ENCODE data around the gene KPTN. TPM values are rescaled to one million over a fixed set of nuclear protein-coding genes. Genes with fewer than 3 reads are reported as not detected.
"Not testable (repeated sequence)": the region's sequence is repeated elsewhere in the genome, so short reads cannot be mapped to it uniquely, and the experiment has no call there.

Gene KPTN
- total and polyA plus RNA-seq, 2 experiments from 2014 or later: 10.4 to 20.6 TPM

DNA sequence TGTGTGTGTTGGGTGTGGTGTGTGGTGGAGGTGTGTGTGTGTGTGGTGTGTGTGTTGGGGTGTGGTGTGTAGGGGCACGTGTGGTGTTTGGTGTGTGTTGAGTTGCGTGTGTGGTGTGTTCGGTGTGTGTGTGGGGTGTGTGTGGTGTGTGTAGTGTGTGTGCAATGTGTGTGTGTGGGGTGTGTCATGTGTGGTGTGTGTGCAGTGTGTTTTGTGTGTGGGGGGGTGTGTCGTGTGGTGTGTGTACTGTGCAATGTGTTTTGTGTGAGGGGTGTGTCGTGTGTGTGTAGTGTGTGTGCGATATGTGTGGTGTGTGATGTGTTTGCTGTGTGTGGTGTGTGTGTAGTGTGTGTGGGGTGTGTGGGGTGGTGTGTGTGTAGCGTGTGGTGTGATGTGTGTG, 6.0 kb upstream of the KPTN start:
- H3K36me3 ChIP-seq: peaks cover 2% of the 10 kb centered on the region
- TF ChIP-seq CTCF (IDR thresholded peaks at IDR 0.05; ENCODE audit: low read depth, low read length): no peak
- H3K4me1 ChIP-seq (ENCODE audit: low read depth): no peaks in the 10 kb centered on the region

GRCh38 chr19:47489072-47489914, 5.3 kb upstream of the KPTN start:
- Histone ChIP-seq H3K4me1 (ENCODE audit: low read depth) (no peaks in the 10 kb centered on the region), H3K36me3 (peaks cover 2% of the 10 kb centered on the region), H3K4me3 (no peak overlapping the region), H3K27ac (no peak overlapping the region), H3K9me3 (ENCODE audit: low read depth) (no peaks in the 10 kb centered on the region), H3K27me3 (no peaks in the 10 kb centered on the region)
- TF ChIP-seq CTCF (IDR thresholded peaks at IDR 0.05; ENCODE audit: low read depth, low read length): no peak
- no peak for DNase-seq (ENCODE audit: low read depth in 1 of 2, low spot score in 1 of 2)

More for the DNA sequence above, 6.0 kb upstream of the KPTN start:
- Histone ChIP-seq H3K4me3 (no peak overlapping the region), H3K27ac (no peak overlapping the region), H3K27me3 (no peaks in the 10 kb centered on the region), H3K9me3 (ENCODE audit: low read depth) (no peaks in the 10 kb centered on the region)
- DNase-seq (ENCODE audit: low read depth in 1 of 2, low spot score in 1 of 2): no peak

GRCh38 chr19:47487551-47488515, 3.8 kb upstream of the KPTN start:
- no peaks in the 10 kb centered on the region for H3K27me3 ChIP-seq
- TF ChIP-seq CTCF (IDR thresholded peaks at IDR 0.05; ENCODE audit: low read depth, low read length): no peak
- no peaks in the 10 kb centered on the region for H3K4me1 ChIP-seq (ENCODE audit: low read depth)
- H3K36me3 ChIP-seq: peaks cover 2% of the 10 kb centered on the region
- no peaks in the 10 kb centered on the region for H3K9me3 ChIP-seq (ENCODE audit: low read depth)
- H3K4me3 ChIP-seq: no peak overlapping the region
- no peak for DNase-seq (ENCODE audit: low read depth in 1 of 2, low spot score in 1 of 2)
- H3K27ac ChIP-seq: no peak overlapping the region

DNA sequence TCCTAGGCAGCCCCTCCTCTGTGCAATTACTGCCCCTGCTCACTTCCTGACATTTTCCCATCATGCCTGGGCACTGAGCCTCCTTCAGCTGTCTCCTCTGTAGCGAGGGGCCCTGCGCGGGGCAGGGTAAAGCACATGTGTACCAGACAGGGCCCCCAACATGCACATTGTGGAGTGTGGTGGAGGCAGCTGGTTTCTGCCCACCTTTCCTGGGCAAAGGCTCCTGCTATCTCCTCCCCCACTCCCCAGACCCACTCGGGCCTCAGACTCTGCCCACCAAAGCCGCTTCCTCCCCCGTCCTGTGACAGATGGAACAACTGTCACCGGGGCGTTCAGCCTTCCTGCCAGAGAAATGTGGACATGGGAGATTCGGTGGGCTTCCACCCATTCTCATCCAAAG, 2.9 kb upstream of the KPTN start:
- H3K27me3 ChIP-seq: no peaks in the 10 kb centered on the region
- H3K27ac ChIP-seq: peak overlapping the region; percentile 35
- H3K9me3 ChIP-seq (ENCODE audit: low read depth): no peaks in the 10 kb centered on the region
- no peak overlapping the region for H3K4me3 ChIP-seq
- H3K36me3 ChIP-seq: peaks cover 2% of the 10 kb centered on the region
- no peaks in the 10 kb centered on the region for H3K4me1 ChIP-seq (ENCODE audit: low read depth)
- DNase-seq (ENCODE audit: low read depth in 1 of 2, low spot score in 1 of 2): no peak
- no peak for TF ChIP-seq CTCF (IDR thresholded peaks at IDR 0.05; ENCODE audit: low read depth, low read length)

- H3K4me3 ChIP-seq; H3K4me1 ChIP-seq (ENCODE audit: low read depth); H3K36me3 ChIP-seq; DNase-seq (ENCODE audit: low read depth in 1 of 2, low spot score in 1 of 2); H3K9me3 ChIP-seq (ENCODE audit: low read depth); H3K27me3 ChIP-seq: not testable (repeated sequence)
- H3K27ac ChIP-seq: peak overlapping the region; percentile 35
Measured at GRCh38 chr19:47486220-47486619, 2.2 kb upstream of the KPTN start.

All from cardiac muscle cell (in vitro differentiated cells and primary cell).